Activated CD4-positive, alpha-beta T cell treated with anti-CD3 and anti-CD28 coated beads, Interleukin-2, amount 50 U/mL, for 1 hour (primary cell): ENCODE measurements around the gene NAXD.
"Not testable (repeated sequence)": the region's sequence is repeated elsewhere in the genome, so short reads cannot be mapped to it uniquely, and the experiment has no call there.

ENCODE experiments used
- DNase-seq: peaks from one replicate; pipeline ENCODE4 v3.0.0-alpha.2; 2020

NAXD gene

GRCh38 chr13:110646442-110647364 is 31.4 kb downstream of the NAXD start:
- DNase-seq, result no peak

- no peak for DNase-seq
Measured at GRCh38 chr13:110647365-110647737, 32.0 kb downstream of the NAXD start.

- no peak for DNase-seq
Measured at GRCh38 chr13:110648146-110648819, 32.9 kb downstream of the NAXD start.

GRCh38 chr13:110648848-110649421 is 33.6 kb downstream of the NAXD start:
- DNase-seq, result no peak

- no peak for DNase-seq
Measured at GRCh38 chr13:110649551-110649950, 34.2 kb downstream of the NAXD start.

- DNase-seq, result no peak
Measured at GRCh38 chr13:110650436-110650835, 35.1 kb downstream of the NAXD start.

- DNase-seq, result no peak
Measured at GRCh38 chr13:110651271-110651670, 35.9 kb downstream of the NAXD start.

GRCh38 chr13:110651726-110652230 is 36.4 kb downstream of the NAXD start:
- DNase-seq, result no peak

- no peak for DNase-seq
Measured at GRCh38 chr13:110652231-110652730, 36.9 kb downstream of the NAXD start.

GRCh38 chr13:110652764-110653163 is 37.4 kb downstream of the NAXD start:
- no peak for DNase-seq

- no peak for DNase-seq
Measured at GRCh38 chr13:110653271-110653670, 37.9 kb downstream of the NAXD start.

- DNase-seq, result no peak
Measured at GRCh38 chr13:110653851-110654250, 38.5 kb downstream of the NAXD start.

- DNase-seq, result no peak
Measured at GRCh38 chr13:110657196-110657595, 41.9 kb downstream of the NAXD start.

- DNase-seq, result not testable (repeated sequence)
Measured at GRCh38 chr13:110658218-110658911, 43.0 kb downstream of the NAXD start.

GRCh38 chr13:110661256-110661655 is 45.9 kb downstream of the NAXD start:
- DNase-seq, result no peak

- no peak for DNase-seq
Measured at GRCh38 chr13:110662091-110662490, 46.7 kb downstream of the NAXD start.

- no peak for DNase-seq
Measured at GRCh38 chr13:110662777-110663443, 47.6 kb downstream of the NAXD start.

- no peak for DNase-seq
Measured at GRCh38 chr13:110663491-110663890, 48.1 kb downstream of the NAXD start.

- DNase-seq, result no peak
Measured at GRCh38 chr13:110664041-110664440, 48.7 kb downstream of the NAXD start.

GRCh38 chr13:110664673-110665072 is 49.3 kb downstream of the NAXD start:
- DNase-seq, result no peak

GRCh38 chr13:110665491-110666254 is 50.3 kb downstream of the NAXD start:
- no peak for DNase-seq

GRCh38 chr13:110666255-110666533 is 50.8 kb downstream of the NAXD start:
- DNase-seq, result no peak
